Skin epidermis (tissue), 12 donors: ENCODE measurements around the gene DDRGK1.
A peak's percentile ranks its signal among the peaks of the same experiment; 100 is the strongest.
"Not testable (repeated sequence)": the region's sequence is repeated elsewhere in the genome, so short reads cannot be mapped to it uniquely, and the experiment has no call there.

ENCODE experiments used
- H3K27ac ChIP-seq, 21 experiments: fragments of 200-600 bp; sonication (generic) in 11 of 21; one replicate each; pipeline ENCODE4 v1.5.0; 2020; ENCODE audit warnings: mild to moderate bottlenecking in 3 of 21, inconsistent platforms in 2 of 21, moderate library complexity in 2 of 21
- H3K4me3 ChIP-seq, 7 experiments: fragments of 200-600 bp; sonication (generic) in 2 of 7; one replicate each; pipeline ENCODE4 v1.5.0; 2020; ENCODE audit warnings: inconsistent platforms in 2 of 7, mild to moderate bottlenecking in 2 of 7, moderate library complexity in 1 of 7

DDRGK1 gene

DNA sequence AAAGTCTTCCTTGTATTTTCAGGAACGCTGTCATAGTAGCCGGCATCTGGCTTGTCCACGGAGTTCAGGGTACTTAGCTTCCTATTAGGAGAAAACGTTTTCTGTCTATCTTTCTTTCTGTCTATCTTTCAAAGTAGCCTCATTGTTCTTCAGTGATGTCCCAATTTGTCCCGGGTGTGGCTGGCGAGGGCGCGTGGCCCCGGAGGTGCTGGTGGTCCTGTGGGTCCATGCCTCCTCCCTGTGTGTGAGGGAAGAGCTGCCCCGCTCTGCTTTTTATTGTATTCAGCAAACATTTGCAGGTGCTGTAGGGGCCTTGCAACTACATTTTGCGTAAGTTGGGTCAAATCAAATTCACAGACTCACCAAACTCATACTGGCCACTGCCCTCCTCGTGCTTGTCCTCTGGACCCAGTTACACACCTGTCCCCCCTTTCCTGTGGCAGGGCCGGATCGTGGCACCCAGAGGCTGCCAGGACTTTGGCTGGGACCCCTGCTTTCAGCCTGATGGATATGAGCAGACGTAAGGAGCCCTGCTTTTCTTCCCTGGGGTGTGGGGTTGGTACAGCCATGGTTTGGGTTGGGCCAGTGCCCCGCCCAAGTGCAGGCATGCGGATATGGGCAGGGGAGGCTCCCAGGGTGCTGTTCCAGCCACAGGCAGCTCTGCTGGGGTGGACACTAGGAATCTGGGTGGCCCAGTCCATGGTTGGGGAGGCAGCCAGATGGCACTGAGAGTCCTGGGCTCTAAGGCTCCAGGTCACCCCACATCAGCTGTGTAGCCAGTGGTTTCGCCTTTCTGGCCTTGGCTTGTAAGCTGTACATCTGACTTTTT is 17.1 kb upstream of the DDRGK1 start:
- Histone ChIP-seq H3K27ac (no peak overlapping the region), H3K4me3 (no peak overlapping the region)

DNA sequence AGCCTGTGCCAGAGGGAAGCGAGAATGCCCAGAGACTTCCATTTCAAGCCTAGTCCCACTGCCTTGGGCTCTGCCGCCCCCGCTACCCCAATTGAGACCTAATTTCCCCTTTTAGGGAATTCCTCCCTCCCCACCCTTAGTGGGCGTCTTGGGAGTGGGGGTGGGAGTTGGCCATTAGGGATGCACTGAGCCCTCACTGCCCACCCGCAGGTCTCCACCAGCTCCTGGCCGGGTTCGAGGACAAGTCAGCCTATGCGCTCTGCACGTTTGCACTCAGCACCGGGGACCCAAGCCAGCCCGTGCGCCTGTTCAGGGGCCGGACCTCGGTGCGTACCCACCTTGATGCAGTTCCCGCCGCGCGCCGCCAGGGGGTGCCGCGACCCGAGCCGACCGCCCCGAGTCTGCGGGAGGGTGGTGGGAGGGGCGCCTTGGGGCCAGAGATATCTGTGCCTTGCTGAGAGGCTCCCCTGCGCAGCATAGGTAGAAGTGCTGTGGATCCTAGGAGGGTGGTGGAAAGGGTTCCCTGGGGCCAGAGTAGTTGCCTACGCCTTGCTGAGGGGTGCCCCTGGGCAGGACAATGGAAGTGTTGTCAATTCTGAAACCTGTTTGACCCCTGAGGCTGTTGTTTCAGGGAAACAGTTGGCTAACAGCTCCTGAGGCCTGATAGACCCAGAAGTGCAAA is 14.0 kb upstream of the DDRGK1 start:
- no peak overlapping the region for H3K4me3 ChIP-seq
- peak overlapping the region in 1 of 21 experiments; percentile 48 for H3K27ac ChIP-seq

DNA sequence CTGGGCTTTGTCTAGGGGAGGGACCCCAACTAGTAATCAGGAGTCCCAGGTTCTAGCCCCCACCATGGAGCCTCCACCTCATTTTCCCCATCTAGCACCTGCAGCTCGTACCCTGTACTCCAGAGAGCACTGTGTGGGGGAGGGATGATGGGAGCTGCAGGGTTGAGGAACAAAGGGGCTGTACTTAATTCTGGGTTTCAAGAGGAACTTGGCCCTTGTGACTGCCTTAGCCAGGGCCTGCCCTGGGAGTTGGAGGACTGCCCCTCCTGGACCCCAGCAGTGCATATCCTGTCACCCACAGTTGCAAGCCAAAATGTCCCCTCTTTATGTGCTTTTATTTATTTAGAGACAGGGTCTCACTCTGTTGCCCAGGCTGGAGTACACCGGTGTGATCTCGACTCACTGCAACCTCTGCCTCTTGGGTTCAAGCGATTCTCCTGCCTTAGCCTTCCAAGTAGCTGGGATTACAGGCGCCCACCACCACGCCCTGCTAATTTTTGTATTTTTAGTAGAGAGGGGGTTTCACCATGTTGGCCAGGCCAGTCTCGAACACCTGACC is 11.0 kb upstream of the DDRGK1 start:
- not testable (repeated sequence) for H3K4me3 ChIP-seq, H3K27ac ChIP-seq

DNA sequence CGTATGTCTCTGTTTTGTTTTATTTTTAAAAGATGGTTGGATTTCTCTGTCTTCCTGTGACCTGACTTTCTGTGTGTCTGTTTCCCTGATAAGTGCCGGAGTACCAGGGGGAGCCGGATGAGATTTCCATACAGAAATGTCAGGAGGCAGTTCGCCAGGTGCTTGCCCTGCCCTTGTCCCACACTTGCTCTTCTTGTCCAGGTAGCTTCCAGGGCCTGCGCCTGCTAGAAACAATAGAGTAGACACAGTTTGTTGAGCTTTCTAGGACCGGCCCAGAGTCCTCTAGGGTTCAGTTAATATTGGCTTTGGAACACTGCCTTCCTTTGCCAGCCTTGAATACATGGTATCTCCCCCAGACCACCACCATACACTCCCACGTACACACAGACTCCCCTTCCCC is 8.7 kb upstream of the DDRGK1 start:
- Histone ChIP-seq H3K4me3 (no peak overlapping the region), H3K27ac (no peak overlapping the region)

DNA sequence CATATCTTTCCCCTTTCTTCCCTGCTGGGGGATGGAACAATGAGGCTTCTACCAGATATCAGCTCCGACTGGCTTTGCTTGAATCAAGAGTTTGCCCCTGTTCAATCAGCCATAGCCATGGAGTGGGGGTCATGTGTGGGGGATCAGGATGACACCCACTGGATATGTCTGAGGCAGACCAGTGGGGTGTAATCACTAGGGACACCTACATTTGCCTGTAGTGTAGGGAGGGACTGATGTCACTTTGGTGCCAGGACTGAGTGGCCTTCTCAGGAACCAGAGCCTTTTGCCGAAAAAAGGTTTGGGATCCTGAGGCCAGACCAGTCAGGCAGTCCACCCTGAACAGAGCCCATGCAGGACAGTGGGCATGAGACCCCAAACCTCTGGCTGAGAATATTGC is 5.9 kb upstream of the DDRGK1 start:
- H3K27ac ChIP-seq, result peak overlapping the region in 8 of 21 experiments; percentile 82 to 96 (median 92)
- H3K4me3 ChIP-seq, result peak overlapping the region; percentile 67 to 86 (median 79)

DNA sequence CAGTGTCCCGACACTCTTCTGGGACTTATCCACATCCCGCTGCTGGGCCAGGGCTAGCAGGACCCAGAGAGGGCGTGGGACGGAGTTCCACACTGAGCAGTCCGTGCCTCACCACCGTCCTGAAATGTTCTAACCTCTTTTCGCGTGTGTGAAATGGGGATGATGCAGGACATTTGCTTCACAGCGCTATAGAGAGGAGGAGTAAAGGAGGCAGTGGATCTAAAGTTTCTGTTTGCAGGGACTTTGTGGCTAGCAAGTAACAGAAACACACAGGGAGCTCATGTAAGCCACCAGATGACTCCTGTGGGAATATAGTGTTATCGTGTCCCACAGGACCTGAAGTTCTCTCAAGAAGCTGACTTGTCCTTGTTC is 5.5 kb upstream of the DDRGK1 start:
- H3K4me3 ChIP-seq, result peak overlapping the region; percentile 67 to 86 (median 79)
- H3K27ac ChIP-seq, result peak overlapping the region; percentile 59 to 99 (median 92)

DNA sequence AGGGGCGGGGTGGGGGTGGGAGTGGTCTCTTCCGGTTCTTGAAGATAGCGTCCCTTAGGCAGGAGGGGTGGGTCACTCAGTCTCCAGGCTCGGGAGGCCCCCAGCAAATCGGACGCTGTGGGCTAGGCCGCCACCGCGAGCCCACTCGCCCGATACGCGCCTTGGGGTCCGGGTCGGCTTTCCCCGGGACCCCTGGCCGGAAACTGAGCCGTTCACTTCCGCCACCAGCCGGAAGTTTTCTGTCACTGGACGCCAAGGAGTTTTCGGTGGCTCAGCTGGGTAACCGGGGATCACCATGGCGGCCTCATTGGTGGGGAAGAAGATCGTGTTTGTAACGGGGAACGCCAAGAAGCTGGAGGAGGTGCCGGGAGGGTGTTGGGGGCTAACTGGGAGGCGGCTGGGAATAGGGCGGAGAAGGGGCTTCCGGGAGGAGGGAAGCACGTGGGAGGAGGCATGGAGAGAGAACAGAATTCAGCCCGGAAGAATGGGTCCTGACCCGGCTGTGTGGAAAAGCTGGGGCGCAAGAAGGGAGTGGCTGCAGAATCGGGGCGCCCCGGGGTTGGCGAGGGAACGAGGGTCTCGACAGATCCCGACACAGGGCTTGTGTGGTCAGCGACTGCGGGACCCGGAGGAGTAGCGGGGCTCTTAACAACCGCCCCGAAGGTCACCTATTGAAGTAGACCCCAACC is 4.9 kb upstream of the DDRGK1 start, which contains the start of gene ITPA:
Gene ITPA, plus strand, starts transcription at position 242 of the 689 bp plus-strand sequence. Its CDS starts 54 bp downstream, at position 296.
- Histone ChIP-seq H3K4me3 (peak within 1 kb of the TSS; percentile 67 to 86 (median 79)), H3K27ac (peak within 1 kb of the TSS; percentile 59 to 99 (median 92))

DNA sequence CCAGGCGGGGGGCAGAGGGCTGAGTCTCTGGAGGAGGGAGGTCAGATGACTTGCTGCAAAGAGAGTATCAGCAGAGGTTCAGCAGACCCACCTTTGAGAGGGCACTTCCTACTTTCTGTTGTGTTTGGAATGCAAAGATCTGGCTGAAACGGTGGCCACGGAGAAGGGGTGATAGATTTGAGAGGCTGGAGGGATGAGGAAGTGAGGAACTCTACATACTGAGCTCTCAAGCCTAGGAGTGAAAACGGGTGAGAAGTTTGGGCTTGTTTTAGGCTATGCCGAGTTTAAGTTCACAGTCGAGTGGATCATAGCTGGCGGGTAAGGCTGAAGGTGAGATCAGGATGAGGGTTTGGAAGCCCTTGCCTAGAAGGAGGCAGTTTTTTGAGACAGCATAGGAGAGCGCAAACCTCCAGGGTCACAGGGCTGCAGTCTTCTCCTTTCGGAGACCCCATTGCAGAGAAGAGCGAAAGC is 4.3 kb upstream of the DDRGK1 start:
- peak overlapping the region; percentile 59 to 99 (median 92) for H3K27ac ChIP-seq

DNA sequence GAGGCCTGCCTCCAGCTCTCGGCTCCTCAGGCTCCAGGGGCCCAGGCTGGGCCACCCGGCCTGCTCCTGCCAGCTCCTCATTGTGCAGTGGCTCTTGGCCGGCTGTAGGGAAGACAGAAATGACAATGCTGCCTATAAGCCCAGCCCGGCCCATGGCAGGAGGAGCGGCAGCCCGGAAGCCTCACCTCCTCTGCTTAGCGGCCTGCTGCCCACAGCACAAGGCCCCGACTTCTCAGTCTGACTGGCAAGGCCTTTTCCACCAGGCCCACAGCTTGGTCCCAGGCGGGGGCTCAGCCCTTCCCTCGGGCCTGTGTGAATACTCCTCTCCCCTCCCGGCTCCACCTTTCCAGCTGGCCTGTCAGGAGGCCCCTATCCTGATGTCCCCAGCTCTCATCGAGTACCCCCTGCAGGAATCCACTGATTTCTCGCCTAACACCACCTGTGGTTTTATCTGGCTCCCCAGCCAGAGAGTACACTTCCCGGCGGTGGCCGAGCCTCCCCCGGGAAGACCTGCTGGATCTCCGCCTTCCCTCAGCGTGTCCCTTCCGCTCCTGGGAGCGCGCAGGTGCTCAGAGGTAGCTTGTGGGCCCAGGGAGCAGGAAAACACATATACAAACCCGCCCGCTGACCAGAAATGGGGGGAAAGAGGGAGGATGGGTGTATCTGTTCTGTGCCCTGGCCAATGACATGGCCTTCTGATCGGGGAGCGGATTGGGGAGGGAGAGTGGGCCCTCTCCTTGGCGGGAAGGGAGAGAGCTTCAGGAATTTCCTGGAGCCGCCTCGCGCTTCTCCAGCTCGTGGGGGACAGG is 963 bp downstream of the DDRGK1 start:
- Histone ChIP-seq H3K4me3 (peak overlapping the region; percentile 50 to 92 (median 89)), H3K27ac (peak overlapping the region; percentile 44 to 93 (median 85))

More for the DNA sequence above, 4.3 kb upstream of the DDRGK1 start:
- H3K4me3 ChIP-seq, result peak overlapping the region; percentile 67 to 86 (median 79)

DNA sequence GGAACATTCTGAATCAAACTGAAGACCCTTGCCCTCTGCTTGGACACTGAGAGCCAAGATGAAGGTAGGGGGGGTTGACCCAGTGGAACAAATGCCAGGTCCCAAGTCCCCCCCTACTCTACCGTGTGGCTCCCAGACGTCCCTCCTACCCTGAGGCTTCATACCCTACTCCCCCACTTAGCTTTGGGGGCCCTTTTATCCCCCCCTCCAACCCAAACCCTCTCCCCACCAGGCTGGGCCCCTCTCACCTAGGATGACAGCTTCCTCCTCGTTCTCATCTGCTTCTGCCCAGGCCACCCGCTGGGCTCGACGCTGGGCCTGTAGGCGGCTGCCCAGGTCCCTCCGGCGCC is 1.5 kb downstream of the DDRGK1 start:
- Histone ChIP-seq H3K27ac (peak overlapping the region; percentile 44 to 93 (median 85)), H3K4me3 (peak overlapping the region; percentile 50 to 92 (median 89))

DNA sequence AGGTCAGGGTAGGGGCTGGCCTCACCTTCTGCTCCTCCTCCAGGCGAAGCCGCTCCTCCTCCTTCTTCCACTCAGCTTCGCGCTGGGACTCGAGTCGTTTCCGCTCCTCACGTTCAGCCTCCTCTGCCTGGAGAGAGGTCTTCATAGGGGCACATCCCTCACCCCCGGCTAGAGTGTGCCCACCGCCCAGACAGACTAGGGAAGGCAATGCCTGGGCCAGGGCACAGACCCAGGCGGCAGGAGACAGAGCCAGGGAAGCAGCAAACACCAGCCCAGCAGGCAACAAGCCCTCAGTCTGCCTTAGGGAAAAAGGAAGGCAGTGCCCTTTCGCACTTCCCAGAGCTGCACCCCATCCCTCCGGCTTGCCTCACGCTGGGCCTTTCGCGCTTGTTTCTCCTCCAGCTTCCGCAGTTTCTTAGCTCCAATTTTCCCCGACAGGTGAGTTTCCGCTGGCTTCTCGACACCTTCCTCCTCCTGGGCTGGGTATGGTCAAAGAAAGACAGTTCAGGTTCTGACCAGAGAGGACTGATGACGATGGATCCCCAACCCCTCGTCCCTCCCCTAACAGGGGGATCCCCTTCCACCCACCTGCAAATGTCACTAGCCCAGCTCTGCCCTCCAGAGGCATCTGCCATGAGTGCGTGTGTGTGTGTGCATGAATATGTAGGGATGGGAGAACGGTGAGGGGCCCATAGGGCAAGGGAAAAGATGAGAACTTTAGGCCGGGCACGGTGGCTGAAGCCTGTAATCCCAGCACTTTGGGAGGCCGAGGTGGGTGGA is 4.3 kb downstream of the DDRGK1 start:
- H3K27ac ChIP-seq, result no peak overlapping the region
- H3K4me3 ChIP-seq, result no peak overlapping the region

DNA sequence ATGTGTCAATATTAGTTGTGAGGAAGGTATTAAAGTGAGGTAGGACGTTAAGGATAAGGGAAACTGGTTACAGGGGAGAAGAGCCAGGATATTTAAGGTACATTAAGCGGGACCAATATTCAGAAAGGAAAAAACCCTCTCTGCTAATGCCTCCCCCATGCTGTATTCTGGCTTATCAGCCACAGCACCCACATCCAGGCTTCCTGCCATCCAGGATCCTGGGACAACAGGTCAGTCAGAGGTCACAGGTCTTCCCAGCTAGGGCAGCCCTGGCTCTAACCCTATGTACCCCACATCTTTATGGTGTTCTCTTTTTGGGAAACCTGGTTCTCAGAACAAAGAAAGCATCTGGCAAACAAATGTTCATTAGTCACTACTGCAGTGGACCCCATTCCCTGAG is 5.3 kb downstream of the DDRGK1 start:
- H3K27ac ChIP-seq, result no peak overlapping the region
- H3K4me3 ChIP-seq, result no peak overlapping the region

DNA sequence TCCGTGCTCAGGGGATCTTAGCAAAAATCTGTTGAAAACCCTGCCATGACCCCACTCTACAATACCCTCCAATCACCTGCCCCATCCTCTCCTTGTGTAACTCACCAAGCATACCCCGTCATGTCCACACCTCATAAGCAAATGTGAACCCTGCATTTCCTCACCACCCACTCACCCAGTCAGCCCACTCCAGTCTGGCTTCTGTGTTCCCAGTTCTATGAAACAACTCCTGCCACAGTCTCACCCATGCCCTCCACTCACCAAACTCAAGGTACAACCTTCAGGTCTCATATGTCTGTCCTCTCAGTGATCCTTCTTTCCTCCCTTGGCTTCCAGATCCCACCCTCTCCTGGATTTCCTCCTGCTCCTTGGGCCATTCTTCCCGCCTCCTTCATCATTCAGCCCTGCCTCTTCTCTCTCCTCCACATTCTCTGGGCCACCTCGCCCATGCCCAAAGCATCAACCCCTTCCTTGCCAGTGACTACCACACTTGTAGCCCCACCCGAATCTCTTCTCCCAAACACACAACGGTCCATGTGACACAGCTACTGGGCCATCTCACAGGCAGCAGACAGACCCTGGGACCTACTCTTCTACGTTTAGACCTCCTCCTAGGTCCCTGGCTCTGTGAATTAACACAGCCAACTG is 8.8 kb downstream of the DDRGK1 start:
- H3K4me3 ChIP-seq, result no peak overlapping the region
- no peak overlapping the region for H3K27ac ChIP-seq

DNA sequence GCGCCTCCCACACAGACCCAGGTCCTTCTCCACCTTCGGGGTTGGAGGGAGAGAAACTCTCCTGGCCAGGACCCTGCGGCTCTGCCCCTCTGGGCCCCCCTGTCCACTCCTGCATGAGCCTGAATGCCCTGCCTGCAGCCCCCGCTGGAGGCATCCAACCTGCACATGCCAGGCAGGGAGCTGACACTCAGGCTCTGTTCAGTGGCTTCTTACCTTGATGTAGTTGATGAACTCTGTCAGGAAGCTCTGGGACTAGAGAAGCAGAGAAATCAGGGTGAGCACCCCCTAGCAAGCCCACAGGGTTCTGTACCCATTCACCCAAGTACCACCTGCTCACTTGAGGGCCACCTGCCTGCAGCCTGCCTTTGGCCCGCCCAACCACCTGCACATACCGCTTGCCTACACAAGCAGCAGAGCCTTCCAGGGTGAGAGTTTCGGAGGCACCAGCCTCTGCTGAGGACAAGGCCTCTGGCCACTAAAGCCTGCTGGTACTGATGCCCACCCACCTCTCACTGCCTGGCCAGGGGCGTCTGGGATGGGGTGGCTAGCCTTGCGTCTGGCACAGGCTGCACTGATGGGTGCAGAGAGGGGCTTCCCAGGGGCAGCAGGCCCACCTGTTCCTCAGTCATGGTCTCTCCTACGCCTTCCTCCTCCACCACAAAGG is 9.7 kb downstream of the DDRGK1 start:
- Histone ChIP-seq H3K27ac (no peak overlapping the region), H3K4me3 (no peak overlapping the region)

DNA sequence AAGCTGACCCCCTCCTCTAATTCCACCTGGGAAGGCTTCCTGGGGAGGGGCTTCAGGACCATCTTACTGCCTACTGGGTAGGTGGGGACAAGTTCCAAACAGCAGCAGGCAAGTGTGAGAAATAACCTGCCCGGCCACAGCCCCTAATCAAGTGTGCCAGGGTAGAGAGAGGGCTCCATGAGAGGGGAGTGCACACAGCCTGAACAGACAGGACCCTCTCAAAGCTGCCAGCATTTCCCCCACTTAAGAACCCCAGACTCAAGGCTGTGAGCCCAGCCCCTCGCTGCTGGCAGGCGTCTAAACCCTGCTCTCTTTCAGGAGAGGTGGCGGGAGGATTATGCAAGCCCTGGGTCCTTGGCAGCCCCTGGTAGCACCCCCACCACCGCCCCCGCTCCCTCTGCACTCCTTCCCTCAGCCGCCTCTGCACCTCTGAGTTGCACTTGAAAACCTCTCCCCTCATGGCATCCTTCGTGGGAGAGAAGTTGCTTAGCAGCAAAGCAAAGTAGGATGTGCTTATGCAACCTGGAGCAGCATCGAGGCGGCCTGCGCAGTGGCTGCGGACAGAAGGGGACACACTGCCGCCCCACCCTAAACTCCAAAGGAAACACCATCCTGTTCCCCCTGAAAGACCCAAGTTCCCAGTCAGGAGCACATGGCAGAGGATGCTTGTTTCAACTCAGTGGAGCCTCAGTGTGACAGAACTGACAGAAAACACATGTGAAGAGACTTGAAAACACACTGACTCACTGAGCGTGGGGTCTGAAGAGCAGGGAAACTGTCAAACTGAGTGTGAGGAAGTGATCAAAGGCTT is 10.5 kb downstream of the DDRGK1 start:
- Histone ChIP-seq H3K4me3 (no peak overlapping the region), H3K27ac (no peak overlapping the region)

DNA sequence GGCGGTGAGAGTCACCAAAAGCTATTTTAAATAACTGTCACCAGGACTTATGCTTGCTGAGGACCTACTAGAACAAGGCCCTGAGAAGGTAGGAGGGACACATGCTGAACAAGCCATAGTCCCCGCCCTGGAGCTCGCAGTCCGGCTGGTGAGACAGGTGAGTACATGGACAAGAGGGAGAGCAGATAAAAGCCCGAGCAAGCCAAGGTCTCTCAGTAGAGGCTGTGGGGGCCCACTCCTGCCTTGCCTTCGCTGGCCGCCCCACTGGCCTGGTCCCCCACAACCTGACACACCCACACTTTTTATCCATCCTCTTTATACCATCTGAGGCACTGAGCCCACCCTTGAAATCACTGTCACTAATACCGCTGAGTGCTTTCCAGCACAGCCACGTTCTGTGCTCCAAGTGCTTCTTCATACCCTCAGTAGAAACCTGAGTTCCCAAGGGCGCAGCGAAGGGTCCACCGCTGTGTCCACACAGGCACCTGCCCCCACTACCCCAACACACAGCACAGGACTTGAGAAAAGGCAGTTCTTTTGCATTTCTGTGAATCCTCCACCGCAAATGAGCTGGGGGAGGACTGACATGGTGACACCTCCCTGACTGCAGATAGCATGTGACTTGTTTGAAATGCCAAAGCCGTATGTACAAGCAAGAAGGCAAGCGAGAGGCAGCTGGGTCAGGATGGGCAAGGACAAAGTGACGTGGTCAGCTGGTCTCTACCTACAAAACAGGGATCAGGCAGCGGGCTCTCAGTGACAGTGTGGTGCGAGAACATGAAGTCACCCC is 12.1 kb downstream of the DDRGK1 start:
- Histone ChIP-seq H3K4me3 (no peak overlapping the region), H3K27ac (no peak overlapping the region)
